Vagina (tissue), 2 donors: ENCODE results near the gene GLP2R.

Experiments
- POLR2A ChIP-seq, 2 donors: fragments of 450-650 bp; IDR thresholded peaks; one replicate each; pipeline ENCODE4 v1.6.1; 2017; ENCODE audit warnings: antibody characterized with exemption in 2 of 2, mild to moderate bottlenecking in 2 of 2, moderate library complexity in 2 of 2
- POLR2AphosphoS5 ChIP-seq, 2 donors: sonication (generic); formaldehyde crosslinking; IDR thresholded peaks; one replicate each; pipeline ENCODE4 v1.9.0; 2017; ENCODE audit warnings: antibody characterized with exemption in 2 of 2, mild to moderate bottlenecking in 2 of 2, low read depth in 1 of 2; ENCODE audit not compliant: insufficient read depth in 1 of 2

DNA sequence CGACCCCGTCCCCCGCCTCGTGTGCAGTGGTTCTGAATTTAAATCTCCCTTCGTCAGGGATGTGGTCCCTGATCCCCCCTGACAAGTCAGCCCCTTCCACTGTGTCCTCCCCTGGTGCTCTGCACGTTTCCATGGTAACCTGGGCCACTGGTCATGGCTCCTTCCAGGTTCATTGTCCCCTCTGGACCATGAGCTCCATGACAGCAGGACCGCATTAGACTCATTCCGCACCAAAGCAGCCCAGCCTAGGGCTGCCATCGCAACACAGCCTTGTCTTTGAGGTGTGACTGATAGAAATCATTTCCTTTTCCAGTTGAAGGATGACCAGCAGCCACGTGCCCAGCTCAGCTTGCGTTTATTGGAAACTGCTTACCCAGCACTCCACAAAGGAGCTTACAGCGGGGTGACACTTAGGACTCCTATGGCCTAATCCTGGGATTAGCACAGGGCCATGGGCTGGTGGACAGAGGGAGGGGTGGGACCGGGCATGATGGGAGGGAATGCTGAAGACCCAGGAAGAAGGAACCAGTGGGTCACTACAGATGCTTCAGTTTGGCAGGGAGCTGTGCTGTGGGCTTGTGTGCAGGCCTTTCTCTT is 71.7 kb downstream of the GLP2R start:
- no peak for TF ChIP-seq POLR2A (IDR thresholded peaks at IDR 0.05)
- TF ChIP-seq POLR2AphosphoS5 (IDR thresholded peaks at IDR 0.05; ENCODE audit: insufficient read depth in 1 of 2, low read depth in 1 of 2) = no peak
